ENCODE results near the gene CARS1. TPM values are rescaled to one million over a fixed set of nuclear protein-coding genes. Genes with fewer than 3 reads are reported as not detected.
"Not testable (repeated sequence)": the region's sequence is repeated elsewhere in the genome, so short reads cannot be mapped to it uniquely, and the experiment has no call there.

The CARS1 gene
- total and polyA plus RNA-seq, 2 of the 8 experiments (the other 6 are each of a cell fraction or from before 2014, with no cell fraction given) = 44.1 to 100 TPM

DNA sequence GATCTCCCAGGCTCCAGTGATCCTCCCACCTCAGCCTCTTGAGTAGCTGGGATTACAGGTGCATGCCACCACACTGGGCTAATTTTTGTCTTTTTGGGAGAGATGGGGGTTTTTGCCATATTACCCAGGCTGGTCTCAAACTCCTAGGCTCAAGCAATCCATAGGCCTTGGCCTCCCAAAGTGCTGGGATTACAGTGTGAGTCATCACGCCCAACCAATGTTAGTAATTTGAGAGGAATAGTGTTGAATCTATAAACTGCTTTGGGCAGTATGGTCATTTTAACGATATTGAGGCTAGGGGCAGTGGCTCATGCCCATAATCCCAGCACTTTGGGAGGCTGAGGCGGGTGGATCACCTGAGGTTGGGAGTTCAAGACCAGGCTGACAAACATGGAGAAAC, 9.1 kb upstream of the CARS1 start:
- POLR2A ChIA-PET (ENCODE audit: partially characterized antibody); CTCF ChIA-PET (ENCODE audit: partially characterized antibody); H3K23ac ChIP-seq (ENCODE audit: insufficient read length); H3K18ac ChIP-seq (ENCODE audit: extremely low read depth, low read length); H2AK5ac ChIP-seq (ENCODE audit: low read depth, low read length); H3K27ac ChIP-seq (ENCODE audit: low read depth, low read length); H2BK5ac ChIP-seq (ENCODE audit: low read depth, low read length); H3K9ac ChIP-seq (replicated peaks in 1 of 4; ENCODE audit: extremely low read depth in 1 of 4, low read depth in 3 of 4, low read length in 3 of 4); H4K8ac ChIP-seq (ENCODE audit: extremely low read depth, insufficient read depth, low read length); H3K14ac ChIP-seq (ENCODE audit: insufficient read length); H3K4me2 ChIP-seq (ENCODE audit: insufficient read depth in 1 of 2, low read depth in 2 of 2, low read length in 2 of 2); H4K91ac ChIP-seq (replicated peaks; ENCODE audit: insufficient read length, low read length); H2BK20ac ChIP-seq (ENCODE audit: low read length); H3K79me1 ChIP-seq (ENCODE audit: low read depth, low read length); H3K4ac ChIP-seq (replicated peaks; ENCODE audit: insufficient read length, low read depth, low read length); H4K20me1 ChIP-seq (replicated peaks in 1 of 2; ENCODE audit: control insufficient read depth in 1 of 2, insufficient read depth in 2 of 2, low read length in 2 of 2); H3K4me1 ChIP-seq (replicated peaks in 1 of 4; ENCODE audit: control insufficient read depth in 3 of 4, insufficient read depth in 4 of 4, low read length in 3 of 4); H3K36me3 ChIP-seq (ENCODE audit: control insufficient read depth in 2 of 4, insufficient read depth in 4 of 4, low read length in 3 of 4); H2BK15ac ChIP-seq (ENCODE audit: low read length); H4K5ac ChIP-seq (ENCODE audit: insufficient read length, low read depth, low read length); DNase-seq (ENCODE audit: low read depth in 1 of 2, low spot score in 2 of 2); H3K4me3 ChIP-seq (ENCODE audit: extremely low read depth in 1 of 4, insufficient read depth in 2 of 4, low read depth in 3 of 4, low read length in 4 of 4); H2AFZ ChIP-seq (ENCODE audit: low read length); H2BK12ac ChIP-seq (ENCODE audit: low read depth, low read length); H3K56ac ChIP-seq (replicated peaks; ENCODE audit: insufficient read length, low read depth, low read length); H3K79me2 ChIP-seq (ENCODE audit: control insufficient read depth in 1 of 2, insufficient read depth in 2 of 2, low read length in 2 of 2); H3K23me2 ChIP-seq (ENCODE audit: low read depth, low read length); H2BK120ac ChIP-seq (replicated peaks; ENCODE audit: low read depth, low read length); FAIRE-seq; H3K27me3 ChIP-seq (replicated peaks in 1 of 4; ENCODE audit: control insufficient read depth in 3 of 4, extremely low read depth in 1 of 4, insufficient read depth in 3 of 4, low read length in 3 of 4): not testable (repeated sequence)
- H3K9me3 ChIP-seq (ENCODE audit: insufficient read depth in 2 of 2, low read depth in 1 of 2, low read length in 1 of 2) = peaks cover 11 to 15% of the 10 kb centered on the region in 2 experiments
- 100% methylated on average over 3 of the region's 3 CpGs; no CpG with 5 or more reads in 1 of the 2 experiments for WGBS, 2 experiments (ENCODE audit: extremely low coverage in 1 of 2, insufficient coverage in 1 of 2, insufficient read length in 1 of 2, insufficient replicate concordance in 2 of 2, low coverage in 1 of 2, low lambda C conversion rate in 2 of 2, missing lambda C conversion rate in 1 of 2)
